TTC549 (cell line): ENCODE measurements around the gene RELT.
"Not testable (repeated sequence)": the region's sequence is repeated elsewhere in the genome, so short reads cannot be mapped to it uniquely, and the experiment has no call there.

ENCODE experiments used
- FAIRE-seq: peaks from 2 replicates; lab custom pipeline; 2012; peaks lifted over from hg19 to GRCh38; lab: Jason Lieb, UNC

The RELT gene

GRCh38 chr11:73404506-73405145 lies 28.4 kb downstream of the RELT start:
- no peak for FAIRE-seq

- no peak for FAIRE-seq
Observed at GRCh38 chr11:73405146-73405510, 28.9 kb downstream of the RELT start.

GRCh38 chr11:73406131-73406530 lies 29.9 kb downstream of the RELT start:
- no peak for FAIRE-seq

DNA sequence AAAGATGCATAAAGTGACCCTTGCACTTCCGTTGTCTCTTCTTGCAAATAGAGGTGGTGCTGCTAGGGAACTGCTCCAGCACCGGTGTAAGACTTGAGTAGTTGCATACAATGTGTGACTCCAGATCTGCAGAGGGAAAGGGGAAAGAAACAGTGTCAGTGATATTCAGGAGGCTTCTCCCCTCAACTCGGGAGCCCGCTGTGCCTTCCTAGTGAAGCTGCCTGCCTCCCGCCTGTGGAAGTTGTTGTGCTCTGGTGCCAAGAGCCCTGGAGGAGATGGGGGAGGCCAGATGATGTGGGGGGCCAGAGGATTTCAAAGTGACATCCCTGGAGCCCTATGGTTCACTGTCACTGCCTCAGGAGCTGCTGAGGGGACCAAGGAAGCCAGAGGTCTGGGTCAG lies 30.4 kb downstream of the RELT start:
- FAIRE-seq: no peak

DNA sequence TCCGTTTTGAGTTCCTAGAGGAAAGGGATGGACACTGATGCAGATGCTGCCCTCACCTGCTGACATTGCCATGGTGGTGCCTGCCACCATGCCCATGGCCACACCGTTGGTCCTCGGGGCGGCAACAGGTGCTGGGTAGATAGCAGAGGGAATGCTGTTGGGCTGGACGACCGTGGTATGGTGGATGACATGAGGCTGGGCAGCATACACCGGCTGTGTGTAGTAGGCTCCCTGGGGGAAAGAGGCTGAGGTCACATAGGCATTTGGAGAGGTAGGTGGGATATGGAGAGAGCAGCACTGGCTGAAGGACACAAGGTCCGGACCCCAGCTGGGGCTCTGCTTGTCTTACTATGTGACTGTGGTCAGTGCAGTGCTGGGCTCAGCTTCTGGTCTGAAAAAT lies 33.2 kb downstream of the RELT start:
- FAIRE-seq: no peak

DNA sequence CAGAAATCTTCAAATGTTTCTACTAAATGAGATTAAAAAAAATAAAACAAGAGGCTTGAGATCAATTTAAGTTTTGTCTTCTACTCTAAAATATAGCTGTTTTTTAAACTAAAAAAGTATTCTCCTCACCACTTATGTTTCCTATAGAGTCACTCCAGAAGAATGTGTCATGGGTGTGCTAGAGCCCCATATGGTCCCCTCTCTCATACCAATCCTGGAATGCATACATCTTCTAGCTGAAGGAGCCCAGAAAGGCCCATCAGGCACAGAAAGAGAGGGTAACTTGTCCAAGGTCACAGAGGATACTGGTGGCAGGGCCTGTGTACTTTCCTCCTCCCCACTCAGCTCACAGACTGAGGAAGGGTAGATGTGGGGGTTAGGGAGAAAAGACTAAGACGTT lies 34.4 kb downstream of the RELT start:
- no peak for FAIRE-seq

- FAIRE-seq: no peak
Observed at GRCh38 chr11:73411031-73411430, 34.8 kb downstream of the RELT start.

- no peak for FAIRE-seq
Observed at GRCh38 chr11:73412308-73412707, 36.1 kb downstream of the RELT start.

- FAIRE-seq: no peak
Observed at GRCh38 chr11:73413256-73413655, 37.1 kb downstream of the RELT start.

DNA sequence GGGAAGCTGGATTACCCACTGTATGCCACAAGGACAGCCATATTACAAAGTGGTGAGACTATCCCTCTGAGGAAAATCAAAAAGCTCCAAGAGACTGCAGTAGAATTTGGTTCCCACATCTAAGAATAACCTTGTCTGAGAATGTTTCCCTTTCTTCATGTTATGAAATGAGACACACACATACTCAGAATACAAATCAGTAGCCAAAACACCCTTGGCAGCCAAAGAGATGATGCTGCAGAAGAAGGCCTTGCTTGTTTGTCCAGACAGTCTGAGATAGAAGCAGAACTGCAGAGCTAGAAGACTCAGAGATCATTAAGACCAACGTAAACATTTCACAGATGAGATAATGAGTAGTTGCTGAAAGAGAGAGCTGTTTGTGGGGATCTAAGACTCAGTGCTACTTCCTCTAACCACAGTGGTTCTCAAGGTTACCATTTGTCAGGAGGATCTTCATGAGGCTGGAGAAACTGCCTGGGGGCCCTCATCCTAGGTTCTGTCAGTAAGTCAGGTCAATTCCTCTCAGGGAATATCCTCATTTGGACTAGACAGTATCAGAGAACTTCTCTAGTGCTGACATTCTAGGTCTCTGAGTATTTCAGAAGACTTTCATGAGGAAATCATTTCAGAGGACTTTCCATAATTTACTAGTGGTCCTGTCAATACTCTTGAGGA lies 38.9 kb downstream of the RELT start:
- FAIRE-seq: no peak

GRCh38 chr11:73415854-73416615 lies 39.8 kb downstream of the RELT start:
- no peak for FAIRE-seq

DNA sequence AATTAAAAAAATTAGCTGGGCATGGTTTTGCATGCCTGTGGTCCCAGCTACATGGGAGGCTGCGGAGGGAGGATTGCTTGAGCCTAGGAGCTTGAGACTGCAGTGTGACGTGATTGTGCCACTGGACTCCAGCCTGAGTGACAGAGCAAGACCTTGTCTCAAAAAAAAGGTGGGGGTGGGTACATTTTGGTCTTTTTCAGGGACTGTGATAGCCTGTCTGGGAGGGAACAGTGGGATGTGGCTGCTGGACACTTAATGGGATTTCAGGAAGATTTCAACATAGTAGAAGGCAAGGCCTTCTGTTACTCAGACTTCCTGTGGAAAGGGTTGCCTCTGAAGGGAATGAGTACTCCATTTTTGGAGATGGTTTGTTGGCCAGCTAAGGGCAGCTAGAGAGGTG lies 40.6 kb downstream of the RELT start:
- FAIRE-seq: no peak

GRCh38 chr11:73420136-73420535 lies 43.9 kb downstream of the RELT start:
- no peak for FAIRE-seq

- FAIRE-seq: no peak
Observed at GRCh38 chr11:73422886-73423285, 46.7 kb downstream of the RELT start.

- FAIRE-seq: no peak
Observed at GRCh38 chr11:73423506-73423905, 47.3 kb downstream of the RELT start.

DNA sequence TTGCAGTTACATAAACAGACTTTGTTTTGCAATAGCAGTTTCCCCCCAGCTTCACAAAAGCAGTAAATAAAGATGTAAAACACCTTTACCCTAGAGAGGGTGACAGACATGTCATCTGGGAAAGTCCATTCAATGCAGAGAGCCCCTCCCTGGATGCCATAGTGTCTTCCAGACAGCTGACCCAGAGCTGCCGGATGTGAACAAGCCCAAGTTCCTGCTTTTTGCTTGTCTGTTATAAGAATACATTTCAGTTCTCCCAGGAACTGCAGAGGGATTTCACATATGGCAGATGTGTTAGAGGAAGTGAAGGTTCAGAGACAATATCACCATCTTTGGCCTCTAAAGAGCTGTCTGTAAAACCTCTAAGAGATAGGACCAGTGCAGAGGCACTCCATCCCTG lies 48.9 kb downstream of the RELT start:
- no peak for FAIRE-seq

- FAIRE-seq: no peak
Observed at GRCh38 chr11:73426219-73426850, 50.1 kb downstream of the RELT start.

- no peak for FAIRE-seq
Observed at GRCh38 chr11:73428227-73428626, 52.0 kb downstream of the RELT start.

DNA sequence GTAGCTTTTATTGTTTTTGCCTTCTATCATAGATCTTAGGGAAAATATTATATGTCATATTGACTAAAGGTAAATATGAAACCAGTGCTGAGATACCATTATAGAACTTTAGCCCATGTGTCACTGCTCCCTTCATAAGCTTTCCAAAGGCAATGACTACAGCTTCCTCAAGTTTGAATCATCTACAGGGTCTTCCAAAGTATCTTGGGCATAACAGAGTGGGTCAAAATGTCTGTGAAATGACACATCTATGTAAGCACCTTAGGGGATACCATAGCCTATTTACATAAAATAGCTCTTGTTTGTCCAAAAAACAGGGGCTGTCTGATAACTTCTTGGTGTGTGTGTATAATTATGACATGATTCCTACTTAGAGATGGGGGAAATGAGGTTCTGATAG lies 52.5 kb downstream of the RELT start:
- FAIRE-seq: no peak

GRCh38 chr11:73429121-73429750 lies 53.0 kb downstream of the RELT start:
- no peak for FAIRE-seq

- FAIRE-seq: no peak
Observed at GRCh38 chr11:73430326-73430725, 54.1 kb downstream of the RELT start.

GRCh38 chr11:73431396-73431795 lies 55.2 kb downstream of the RELT start:
- FAIRE-seq: no peak

DNA sequence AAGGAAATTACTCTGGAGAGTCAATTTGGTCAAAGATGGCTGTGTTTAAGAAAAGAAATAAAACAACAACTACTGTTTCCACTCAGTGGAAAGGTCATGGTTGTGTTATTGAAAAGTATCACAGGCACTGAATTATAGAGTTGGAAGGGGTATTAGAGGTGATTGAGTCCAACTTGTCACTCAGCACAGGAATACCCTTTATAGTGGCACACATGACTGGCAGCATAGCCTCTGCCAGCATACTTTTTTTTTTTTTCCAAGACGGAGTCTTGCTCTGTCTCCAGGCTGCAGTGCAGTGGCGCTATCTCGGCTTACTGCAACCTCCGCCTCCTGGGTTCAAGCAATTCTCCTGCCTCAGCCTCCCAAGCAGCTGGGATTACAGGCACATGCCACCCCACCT lies 60.7 kb downstream of the RELT start:
- not testable (repeated sequence) for FAIRE-seq
